NOMO-1 (cell line): ENCODE results near the gene PODXL.
"Not testable (repeated sequence)": the region's sequence is repeated elsewhere in the genome, so short reads cannot be mapped to it uniquely, and the experiment has no call there.

Source experiments
- DNase-seq, 2 experiments: peaks; one replicate each; lab custom pipeline; 2025; ENCODE audit not compliant: unreplicated experiment in 2 of 2; lab: John Stamatoyannopoulos, UW

PODXL gene

DNA sequence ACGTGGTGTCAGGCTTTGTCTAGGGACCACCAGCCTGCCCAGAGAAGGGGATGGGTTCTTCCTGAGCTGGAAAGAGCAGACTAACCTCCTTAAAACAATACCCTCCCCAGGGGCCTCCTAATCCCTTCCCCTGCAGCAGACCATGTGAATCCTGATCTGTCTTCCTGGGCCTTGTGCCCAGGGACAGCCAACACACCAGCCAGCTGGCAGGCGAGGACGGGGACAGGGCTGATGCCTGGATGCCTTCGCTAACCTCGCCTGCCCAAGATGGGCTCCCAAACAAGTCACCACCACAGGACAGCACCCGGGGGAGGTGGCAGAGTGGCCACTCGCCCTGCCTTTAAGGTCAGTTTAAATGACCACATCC lies 17.6 kb downstream of the PODXL start:
- DNase-seq: no peak

- DNase-seq: no peak
Measured at GRCh38 chr7:131538071-131538812, 18.2 kb downstream of the PODXL start.

DNA sequence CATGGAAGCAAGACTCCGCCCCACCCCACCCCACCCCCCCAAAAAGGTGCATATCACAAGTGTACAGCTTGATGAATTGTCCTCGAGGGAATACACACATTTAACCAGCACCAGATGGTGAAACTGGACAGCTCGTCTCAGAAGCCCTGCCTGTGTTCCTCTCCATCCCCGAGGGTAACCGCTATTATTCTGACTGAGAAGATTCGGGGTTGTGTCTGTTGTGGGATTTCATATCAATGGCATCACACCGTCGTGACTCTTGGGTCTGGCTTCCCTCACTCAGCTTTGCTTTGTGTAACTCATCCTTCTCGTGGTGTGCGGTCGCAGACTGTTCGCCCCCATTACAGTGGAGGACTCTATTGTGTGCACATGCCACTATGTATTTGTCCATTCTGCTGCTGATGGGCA lies 18.9 kb downstream of the PODXL start:
- no peak for DNase-seq

DNA sequence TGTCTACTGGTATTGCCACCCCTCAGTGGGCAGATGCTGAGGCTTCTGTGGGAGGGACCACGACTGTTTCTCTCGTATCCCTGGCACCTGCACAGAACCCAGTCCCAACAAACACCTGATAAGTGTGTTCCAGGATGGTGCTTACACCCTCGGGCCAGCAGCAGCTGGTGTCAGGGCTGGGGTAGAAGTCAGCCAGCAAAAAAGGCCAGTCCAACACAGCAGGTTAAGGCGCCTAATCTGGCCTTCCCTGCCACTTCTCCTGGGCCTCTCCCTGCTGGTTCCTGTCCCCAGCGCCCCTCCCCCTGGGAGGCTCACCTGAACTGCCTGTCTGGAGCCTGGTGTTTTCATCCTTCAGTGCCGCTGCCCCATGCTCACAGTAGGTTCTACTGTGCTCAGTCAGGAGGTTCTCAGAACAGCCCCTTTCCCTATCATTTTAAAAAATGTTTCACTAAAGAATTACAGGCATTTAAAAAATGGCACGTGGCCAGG lies 20.0 kb downstream of the PODXL start:
- DNase-seq: no peak

GRCh38 chr7:131533566-131534561 lies 22.6 kb downstream of the PODXL start:
- DNase-seq: no peak

GRCh38 chr7:131533151-131533559 lies 23.3 kb downstream of the PODXL start:
- DNase-seq: no peak

GRCh38 chr7:131532570-131533091 lies 23.8 kb downstream of the PODXL start:
- no peak for DNase-seq

DNA sequence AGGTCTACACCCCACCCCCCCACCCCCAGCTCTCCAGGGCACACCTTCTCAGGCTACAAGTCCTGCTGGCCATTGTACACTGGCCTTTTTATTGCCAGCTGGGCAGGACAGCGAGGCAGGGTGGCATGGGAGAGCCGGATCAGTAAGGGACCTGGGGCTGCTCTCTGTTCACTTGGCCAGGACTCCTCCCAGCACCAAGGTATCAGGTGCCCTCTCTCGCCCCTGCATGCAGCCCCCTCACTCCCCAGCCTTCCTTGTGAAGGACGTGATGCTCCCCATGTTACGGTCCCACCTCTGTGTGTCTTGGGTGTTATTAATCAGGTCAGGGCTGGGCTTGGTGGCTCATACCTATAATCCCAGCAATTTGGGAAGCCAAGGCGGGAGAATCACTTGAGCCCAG lies 26.3 kb downstream of the PODXL start:
- DNase-seq: no peak

DNA sequence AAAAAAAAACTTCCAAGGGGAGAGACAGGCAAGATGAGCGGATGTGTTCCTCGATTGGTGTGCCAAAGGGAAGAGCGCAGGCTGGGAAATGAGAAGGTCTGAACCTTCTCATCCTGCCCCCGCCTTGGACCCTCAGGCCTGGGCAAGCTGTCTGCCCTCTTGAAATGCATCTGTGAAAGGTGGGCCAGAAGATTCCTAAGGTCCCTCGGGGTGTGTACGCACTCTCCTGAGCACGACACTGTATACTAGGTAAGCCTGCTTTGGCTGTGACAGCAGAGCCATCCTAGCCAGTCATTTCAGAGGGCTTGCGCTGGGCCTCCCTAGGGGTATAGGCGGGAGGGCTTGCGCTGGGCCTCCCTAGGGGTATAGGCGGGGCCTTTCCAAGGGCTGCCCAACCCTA lies 26.8 kb downstream of the PODXL start:
- no peak for DNase-seq

DNA sequence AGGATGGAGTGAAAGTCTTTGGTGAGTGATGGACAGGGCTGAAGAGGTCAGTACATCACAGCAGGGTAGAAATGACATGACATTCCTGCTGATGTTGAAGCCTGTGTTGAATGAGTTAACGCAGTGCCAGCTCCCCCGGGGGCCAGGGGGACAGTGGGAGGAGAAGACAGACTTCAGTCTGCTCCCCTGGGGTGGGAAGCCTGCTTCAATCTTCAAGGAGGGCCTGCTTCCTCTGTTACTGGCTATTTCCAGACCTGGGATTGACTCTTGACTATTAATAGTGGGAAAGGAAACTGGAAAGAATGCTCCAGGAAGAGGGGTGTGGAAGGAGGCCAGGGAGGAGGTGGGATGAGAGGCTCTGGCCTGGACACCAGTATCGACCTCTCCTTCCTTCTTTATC lies 27.2 kb downstream of the PODXL start:
- no peak for DNase-seq

GRCh38 chr7:131527456-131527855 lies 29.0 kb downstream of the PODXL start:
- no peak for DNase-seq

DNA sequence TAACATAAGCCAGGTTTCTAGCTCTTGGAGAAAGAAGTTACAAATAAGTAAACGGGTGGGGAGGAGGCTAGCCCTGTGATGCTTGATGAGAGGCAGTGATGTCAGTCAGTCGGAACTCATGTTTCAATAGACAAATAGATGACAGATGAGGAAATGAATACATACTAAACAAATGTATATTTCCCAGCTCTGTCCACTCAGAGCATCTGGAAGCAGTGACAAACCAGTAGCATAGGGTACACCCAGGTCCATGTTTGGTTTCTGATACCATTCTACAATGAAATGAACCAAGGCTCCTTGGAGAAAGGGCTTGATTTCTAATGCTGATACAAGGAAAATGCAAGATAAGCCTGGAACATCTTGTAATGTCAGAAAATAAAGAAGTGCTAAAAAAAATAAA lies 30.6 kb downstream of the PODXL start:
- no peak for DNase-seq

DNA sequence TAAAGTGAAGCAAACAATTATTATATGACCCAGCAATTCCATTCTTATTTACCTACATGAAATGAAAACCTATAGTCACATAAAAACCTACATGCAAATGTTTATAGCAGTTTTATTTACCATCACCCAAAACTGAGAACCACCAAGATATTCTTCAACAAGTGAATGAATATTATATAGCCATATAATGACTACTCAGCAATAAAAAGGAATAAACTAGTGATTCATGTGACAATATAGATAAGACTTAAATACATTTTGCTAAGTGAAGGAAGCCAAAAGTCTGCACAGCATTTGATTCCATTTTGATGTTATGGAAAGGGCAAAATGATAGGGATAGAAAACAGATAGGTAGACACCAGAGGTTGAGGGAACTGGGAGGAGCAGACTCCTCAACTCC lies 31.7 kb downstream of the PODXL start:
- DNase-seq: no peak

DNA sequence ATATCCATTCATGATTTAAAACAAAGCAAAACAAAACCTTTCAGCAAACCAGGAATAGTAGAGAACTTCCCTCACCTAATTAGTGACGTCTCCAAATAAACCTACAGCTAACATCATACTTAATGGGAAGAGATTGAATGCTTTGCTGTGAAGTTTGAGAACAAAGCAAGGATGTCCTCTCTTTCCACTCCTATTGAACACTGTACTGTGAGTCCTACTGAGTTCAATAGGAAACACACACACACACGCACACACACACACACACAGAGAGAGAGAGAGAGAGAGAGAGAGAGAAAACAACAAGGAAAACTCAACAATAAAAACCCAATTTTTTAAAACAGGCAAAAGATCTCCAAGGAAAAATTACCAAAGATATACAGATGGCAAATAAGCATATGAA lies 32.3 kb downstream of the PODXL start:
- DNase-seq: no peak

- DNase-seq: no peak
Measured at GRCh38 chr7:131522325-131522930, 34.0 kb downstream of the PODXL start.

- DNase-seq: no peak
Measured at GRCh38 chr7:131521651-131522163, 34.7 kb downstream of the PODXL start.

GRCh38 chr7:131518626-131519025 lies 37.8 kb downstream of the PODXL start:
- no peak for DNase-seq

- no peak for DNase-seq
Measured at GRCh38 chr7:131517218-131517923, 39.1 kb downstream of the PODXL start.

DNA sequence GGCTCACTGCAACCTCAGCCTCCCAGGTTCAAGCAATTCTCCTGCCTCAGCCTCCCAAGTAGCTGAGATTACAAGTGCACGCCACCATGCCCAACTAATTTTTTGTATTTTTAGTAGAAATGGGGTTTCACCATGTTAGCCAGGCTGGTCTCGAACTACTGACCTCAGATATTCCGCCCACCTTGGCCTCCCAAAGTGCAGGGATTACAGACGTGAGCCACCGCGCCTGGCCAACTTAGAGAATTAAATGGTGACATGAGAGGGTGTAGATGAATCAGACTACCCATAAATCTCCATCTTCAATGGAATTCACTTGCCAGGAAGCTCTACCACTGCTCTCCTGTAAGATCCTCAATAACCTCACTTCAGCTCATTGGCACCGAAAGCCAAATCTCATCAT lies 41.0 kb downstream of the PODXL start:
- DNase-seq: not testable (repeated sequence)
